NOMO-1 treated with dmso at 0.1 percent for 144 hours (cell line): ENCODE results near the gene DLG2.

ENCODE experiments used
- DNase-seq: peaks from one replicate; lab custom pipeline; 2025; ENCODE audit not compliant: unreplicated experiment; lab: John Stamatoyannopoulos, UW

The DLG2 gene

DNA sequence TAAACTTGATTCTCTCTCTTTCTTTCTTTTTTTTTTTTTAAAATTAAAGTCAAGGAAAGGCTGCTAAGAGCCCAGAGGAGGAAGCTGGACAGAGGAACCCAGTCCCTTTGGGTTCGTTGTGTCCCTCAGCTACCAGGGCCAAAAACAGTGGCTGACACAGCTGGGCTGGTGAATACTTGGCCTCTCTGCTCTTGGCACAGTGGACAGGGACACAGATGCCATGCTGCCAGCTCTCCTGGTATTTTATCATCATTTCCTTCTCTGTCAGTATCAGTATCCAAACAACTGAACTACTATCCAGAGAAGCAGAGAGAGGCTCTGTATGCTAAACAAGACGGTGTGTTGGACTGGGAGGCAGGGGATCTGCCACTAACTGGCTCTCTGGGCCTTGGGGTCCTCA, 2217.3 kb downstream of the DLG2 start:
- DNase-seq = no peak

DNA sequence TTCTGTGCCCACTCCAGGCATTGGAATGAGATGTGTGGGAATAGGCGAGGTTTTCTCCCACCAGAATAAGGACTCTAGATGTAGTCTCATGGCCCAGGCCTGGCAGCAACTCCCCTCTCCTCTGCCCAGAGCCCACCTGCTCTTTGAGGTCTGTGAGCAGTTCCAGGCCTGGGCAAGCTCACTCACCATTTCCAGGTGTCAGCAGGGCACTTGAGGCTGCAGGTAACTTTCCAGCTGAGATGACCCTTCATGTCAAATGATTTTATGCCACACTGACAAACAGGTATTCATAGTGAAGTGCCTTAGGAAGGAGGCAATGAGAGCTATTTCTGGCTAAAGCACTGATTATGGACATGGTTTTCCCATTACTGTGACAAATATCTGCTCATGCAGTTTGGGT, 2217.7 kb downstream of the DLG2 start:
- no peak for DNase-seq

DNA sequence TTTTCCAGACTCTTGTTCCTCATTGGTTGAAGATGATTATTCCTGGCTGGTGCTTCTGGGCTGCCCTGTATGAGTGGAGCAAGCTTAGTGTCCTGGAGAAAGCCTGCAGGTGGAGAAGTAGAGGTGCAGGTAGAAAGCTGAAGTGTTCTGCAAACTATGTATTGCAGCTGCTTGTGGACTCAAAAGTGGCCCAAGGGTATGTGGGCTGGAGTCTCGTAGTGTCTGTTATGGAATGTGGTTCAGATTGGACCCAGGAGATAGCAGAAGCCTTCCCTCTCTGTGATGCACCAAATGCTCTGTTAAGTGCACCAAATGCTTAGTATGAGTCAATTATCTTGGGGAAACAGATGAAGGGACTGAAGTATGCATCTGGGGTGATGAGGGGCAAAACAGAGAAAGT, 2218.2 kb downstream of the DLG2 start:
- no peak for DNase-seq
